GM12891 (cell line): ENCODE measurements around the gene LILRA2.

Source experiments
- POLR2A ChIP-seq: IDR thresholded peaks from 2 replicates; pipeline ENCODE4 v1.6.1; 2011; ENCODE audit warnings: low read depth, low read length, control low read depth
- POLR2AphosphoS5 ChIP-seq: IDR thresholded peaks from 2 replicates; pipeline ENCODE4 v1.6.1; 2011; ENCODE audit warnings: low read depth, low read length, control low read depth

DNA sequence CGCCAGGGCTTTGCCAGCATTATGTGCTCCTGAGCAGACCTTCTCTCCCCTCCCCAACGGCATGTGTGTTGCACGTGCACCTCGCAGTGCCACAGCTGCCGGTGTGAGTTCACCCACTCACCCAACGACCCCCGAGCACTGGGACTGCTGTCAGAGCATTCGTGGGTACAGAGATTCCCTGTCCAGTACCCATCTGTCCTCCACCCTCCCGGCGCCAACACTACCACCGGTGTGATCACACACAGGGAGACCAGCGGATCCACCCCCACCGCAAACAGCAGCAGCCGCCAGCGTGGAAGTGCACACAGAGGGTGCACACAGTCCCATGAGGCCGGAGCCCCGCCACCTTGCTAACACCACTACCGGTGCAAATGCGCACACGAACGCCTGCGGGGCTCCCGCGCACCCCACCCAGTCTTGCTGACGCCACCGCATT is 35.8 kb downstream of the LILRA2 start:
- no peak for TF ChIP-seq POLR2A
- TF ChIP-seq POLR2AphosphoS5, result no peak
